IMR-90 (cell line): ENCODE measurements around the gene CYP2A13. TPM values are rescaled to one million over a fixed set of nuclear protein-coding genes. Genes with fewer than 3 reads are reported as not detected.

Experiments used
- ATAC-seq: fragments of 200-7000 bp; cut with Tn5 transposase; 2 replicates; pipeline ENCODE4 v1.9.1; 2020; ENCODE audit warnings: low read depth, mild to moderate bottlenecking, moderate library complexity
- BruUV-seq: library from RNA; stranded (reverse); fragments of 400-500 nt; replicated peaks from 2 replicates; lab custom pipeline; 2021; lab: Mats Ljungman, UMichigan
- CTCF ChIA-PET: fragments of 300-600 bp; formaldehyde crosslinking; extraction: SDS; loops from one replicate; lab custom pipeline; 2021; ENCODE audit warnings: antibody characterized with exemption; lab: Yijun Ruan, JAX
- POLR2A ChIA-PET: fragments of 300-600 bp; sonication (Branson Sonifier 250); formaldehyde crosslinking; loops from one replicate; lab custom pipeline; 2022; ENCODE audit warnings: antibody characterized with exemption; ENCODE audit not compliant: unreplicated experiment; lab: Charles Lee
- DNase-seq: peaks from one replicate; pipeline ENCODE4 v3.0.0; 2013
- H2AFZ ChIP-seq: replicated peaks from 2 replicates; pipeline ENCODE3; 2013; ENCODE audit warnings: low read length, mild to moderate bottlenecking; ENCODE audit not compliant: poor library complexity
- H2AK5ac ChIP-seq: 2 replicates; pipeline ENCODE4 v1.6.1; 2013; ENCODE audit warnings: low read depth, low read length, inconsistent platforms
- H2AK9ac ChIP-seq: replicated peaks from 2 replicates; pipeline ENCODE3; 2013; ENCODE audit warnings: mild to moderate bottlenecking, low read depth, low read length, moderate library complexity; ENCODE audit not compliant: poor library complexity
- H2BK120ac ChIP-seq: 2 replicates; pipeline ENCODE4 v1.6.1; 2013; ENCODE audit warnings: low read depth, low read length, inconsistent platforms
- H2BK15ac ChIP-seq: 3 replicates; pipeline ENCODE4 v1.6.1; 2013; ENCODE audit warnings: low read depth, low read length, inconsistent platforms
- H2BK20ac ChIP-seq: 2 replicates; pipeline ENCODE4 v1.6.1; 2013; ENCODE audit warnings: low read depth, mild to moderate bottlenecking, inconsistent platforms, low read length, moderate library complexity
- H2BK5ac ChIP-seq: 2 replicates; pipeline ENCODE4 v1.6.1; 2013; ENCODE audit warnings: mild to moderate bottlenecking, low read depth, low read length, inconsistent platforms; ENCODE audit not compliant: poor library complexity, severe bottlenecking
- H3K14ac ChIP-seq: replicated peaks from 2 replicates; pipeline ENCODE4 v1.6.1; 2013; ENCODE audit warnings: low read depth, low read length, inconsistent platforms
- H3K18ac ChIP-seq: 2 replicates; pipeline ENCODE4 v1.6.1; 2013; ENCODE audit warnings: low read depth, low read length, control low read depth
- H3K23ac ChIP-seq: 2 replicates; pipeline ENCODE4 v1.6.1; 2013; ENCODE audit warnings: low read depth, low read length, inconsistent platforms
- H3K27ac ChIP-seq: 2 replicates; pipeline ENCODE4 v1.5.1; 2013; ENCODE audit warnings: mild to moderate bottlenecking, control low read depth, low read length; ENCODE audit not compliant: insufficient read depth
- H3K27me3 ChIP-seq: 2 replicates; pipeline ENCODE4 v1.6.1; 2013; ENCODE audit warnings: low read length; ENCODE audit not compliant: control insufficient read depth, insufficient read depth
- H3K36me3 ChIP-seq: 2 replicates; pipeline ENCODE4 v1.6.1; 2013; ENCODE audit warnings: low read length, mixed read lengths; ENCODE audit not compliant: control insufficient read depth, insufficient read depth
- H3K4ac ChIP-seq: 2 replicates; pipeline ENCODE4 v1.6.1; 2013; ENCODE audit warnings: low read depth, low read length, inconsistent platforms
- H3K4me1 ChIP-seq: 2 replicates; pipeline ENCODE4 v1.6.1; 2013; ENCODE audit warnings: low read length, mixed read lengths; ENCODE audit not compliant: control insufficient read depth, insufficient read depth
- H3K4me2 ChIP-seq: 2 replicates; pipeline ENCODE4 v1.6.1; 2013; ENCODE audit warnings: low read depth, mild to moderate bottlenecking, control low read depth, low read length, moderate library complexity
- H3K4me3 ChIP-seq: 2 replicates; pipeline ENCODE4 v1.5.1; 2013; ENCODE audit warnings: low read depth, mild to moderate bottlenecking, control low read depth, low read length, moderate library complexity; ENCODE audit not compliant: insufficient read depth
- H3K56ac ChIP-seq: 2 replicates; pipeline ENCODE4 v1.6.1; 2013; ENCODE audit warnings: low read length, inconsistent platforms; ENCODE audit not compliant: insufficient read depth; ENCODE audit errors: extremely low read depth
- H3K79me1 ChIP-seq, 2 experiments: 2 replicates each; pipeline ENCODE4 v1.6.1; 2013; ENCODE audit warnings: low read length in 2 of 2, inconsistent platforms in 1 of 2, low read depth in 1 of 2
- H3K9ac ChIP-seq: 2 replicates; pipeline ENCODE4 v1.6.1; 2013; ENCODE audit warnings: low read depth, low read length, control low read depth
- H3K9me1 ChIP-seq: 2 replicates; pipeline ENCODE4 v1.6.1; 2013; ENCODE audit warnings: low read length, inconsistent platforms; ENCODE audit not compliant: insufficient read depth
- H3K9me3 ChIP-seq: 2 replicates; pipeline ENCODE4 v1.6.1; 2013; ENCODE audit warnings: low read length; ENCODE audit not compliant: control insufficient read depth, insufficient read depth
- H4K20me1 ChIP-seq: 2 replicates; pipeline ENCODE4 v1.6.1; 2013; ENCODE audit warnings: low read length, inconsistent platforms; ENCODE audit not compliant: insufficient read depth
- H4K5ac ChIP-seq: 2 replicates; pipeline ENCODE4 v1.6.1; 2013; ENCODE audit warnings: mild to moderate bottlenecking, low read depth, low read length, control low read depth
- H4K8ac ChIP-seq, 2 experiments: 2 replicates each; pipeline ENCODE4 v1.6.1; 2013; ENCODE audit warnings: low read depth in 2 of 2, low read length in 2 of 2, control low read depth in 1 of 2, inconsistent platforms in 1 of 2
- H4K91ac ChIP-seq: 2 replicates; pipeline ENCODE4 v1.6.1; 2013; ENCODE audit warnings: low read depth, low read length, inconsistent platforms; ENCODE audit not compliant: insufficient read depth
- CTCF ChIP-seq: conservative IDR thresholded peaks from 2 replicates; pipeline ENCODE4 v1.5.1; 2012; ENCODE audit warnings: mild to moderate bottlenecking, low read depth, low read length, improper control_type of control experiment
- MAZ ChIP-seq: IDR thresholded peaks from 2 replicates; pipeline ENCODE4 v1.6.1; 2012; ENCODE audit warnings: low read depth, mild to moderate bottlenecking, low read length, improper control_type of control experiment, moderate library complexity, borderline replicate concordance
- MXI1 ChIP-seq: IDR thresholded peaks from 2 replicates; pipeline ENCODE4 v1.6.1; 2012; ENCODE audit warnings: low read depth, mild to moderate bottlenecking, low read length, moderate library complexity, borderline replicate concordance
- POLR2A ChIP-seq: IDR thresholded peaks from 2 replicates; pipeline ENCODE4 v1.6.1; 2012; ENCODE audit warnings: mild to moderate bottlenecking, low read depth, low read length
- SMC3 ChIP-seq: fragments of 150-350 bp; IDR thresholded peaks from 2 replicates; pipeline ENCODE4 v1.6.1; 2016; ENCODE audit warnings: low read depth, mild to moderate bottlenecking, antibody characterized with exemption, low read length, moderate library complexity
- USF2 ChIP-seq: fragments of 150-350 bp; IDR thresholded peaks from 2 replicates; pipeline ENCODE4 v1.6.1; 2017; ENCODE audit warnings: mild to moderate bottlenecking, antibody characterized with exemption, low read length, low read depth
- WGBS, 2 experiments: methylation state at CpG; one replicate each; pipeline versions ENCODE4 v1.1.5 to v1.1.7; 2013; ENCODE audit warnings: missing lambda C conversion rate in 2 of 2; ENCODE audit not compliant: insufficient read length in 1 of 2; ENCODE audit errors: extremely low coverage in 2 of 2; 5-methylcytosine and 5-hydroxymethylcytosine counted together
- dilution Hi-C: fragments of 300-500 bp; cut with HindIII; formaldehyde crosslinking; loops from one replicate; pipeline ENCODE4 v1.14.3; 2018; ENCODE audit warnings: low sequenced_read_pairs; ENCODE audit not compliant: unreplicated experiment
- in situ Hi-C: fragments of 300-500 bp; cut with MboI; formaldehyde crosslinking; loops from 3 replicates; pipeline ENCODE4 v1.14.3; 2019; ENCODE audit warnings: low sequenced_read_pairs, inconsistent platforms, mixed read lengths
- intact Hi-C: fragments of 100-400 bp; cut with micrococcal nuclease; formaldehyde crosslinking; loops from 2 replicates; pipeline ENCODE4 v1.10.0; 2022
- polyA plus RNA-seq, 3 experiments: library from polyadenylated mRNA; depleted of rRNA; stranded (reverse); fragments of >200 nt; gene quantifications; 2 replicates each; pipeline ENCODE4 v1.2.3, GENCODE V29; 2012; ENCODE audit warnings: low replicate concordance in 1 of 3
- total RNA-seq: library from RNA; depleted of rRNA; stranded (reverse); fragments of >200 nt; gene quantifications from 2 replicates; pipeline ENCODE4 v1.2.3, GENCODE V29; 2012

CYP2A13 gene
- total and polyA plus RNA-seq, 2 of the 4 experiments (the other 2 are of a cell fraction): not detected

GRCh38 chr19:41111750-41112295 is 23.6 kb downstream of the CYP2A13 start:
- H2BK15ac ChIP-seq: no peak overlapping the region
- no peak overlapping the region for H4K5ac ChIP-seq
- H3K9ac ChIP-seq: no peak overlapping the region
- no peaks in the 10 kb centered on the region for H3K9me3 ChIP-seq
- no peak overlapping the region for H2AFZ ChIP-seq
- no TSS peak for BruUV-seq
- no peaks in the 10 kb centered on the region for H3K4me1 ChIP-seq
- WGBS, 2 experiments: 57% methylated on average over 1 of the region's 5 CpGs; no CpG with 5 or more reads in 1 of the 2 experiments
- dilution Hi-C loops (no loop called here), in situ Hi-C loops (no loop called here), intact Hi-C loops (no loop called here)
- no peak overlapping the region for H3K4me3 ChIP-seq
- H3K79me1 ChIP-seq: no peaks in the 10 kb centered on the region
- ATAC-seq (no peak), DNase-seq (no peak)
- H4K8ac ChIP-seq: no peak overlapping the region
- TF ChIP-seq MXI1 (no peak), CTCF (no peak), MAZ (no peak), POLR2A (no peak), SMC3 (no peak), USF2 (no peak)
- H3K27ac ChIP-seq: no peak overlapping the region
- H3K18ac ChIP-seq: no peak overlapping the region
- H2AK5ac ChIP-seq: no peak overlapping the region
- no peak overlapping the region for H3K14ac ChIP-seq
- no peak overlapping the region for H2BK120ac ChIP-seq
- ChIA-PET CTCF (no interaction called here), POLR2A (no interaction called here)
- no peaks in the 10 kb centered on the region for H4K20me1 ChIP-seq
- no peak overlapping the region for H2AK9ac ChIP-seq
- H2BK20ac ChIP-seq: no peak overlapping the region
- H2BK5ac ChIP-seq: no peak overlapping the region
- H3K23ac ChIP-seq: no peak overlapping the region
- H3K27me3 ChIP-seq: peaks cover 5% of the 10 kb centered on the region; the same call in 1 of the 2 replicates
- no peak overlapping the region for H3K4me2 ChIP-seq
- H3K4ac ChIP-seq: no peak overlapping the region
- no peaks in the 10 kb centered on the region for H3K9me1 ChIP-seq
- no peaks in the 10 kb centered on the region for H3K36me3 ChIP-seq
- H4K91ac ChIP-seq: no peak overlapping the region
- no peak overlapping the region for H3K56ac ChIP-seq
